ENCODE results near the gene PRXL2B.

Gene PRXL2B

GRCh38 chr1:2587071-2587859, 688 bp downstream of the PRXL2B start:
- DNase-seq = no peak

GRCh38 chr1:2587860-2588571, 1.4 kb downstream of the PRXL2B start:
- no peak for DNase-seq

- no peak for DNase-seq
Measured at GRCh38 chr1:2588661-2589430, 2.3 kb downstream of the PRXL2B start.

- DNase-seq = no peak
Measured at GRCh38 chr1:2589431-2590232, 3.1 kb downstream of the PRXL2B start.

GRCh38 chr1:2590233-2591141, 3.9 kb downstream of the PRXL2B start:
- DNase-seq = no peak

- no peak for DNase-seq
Measured at GRCh38 chr1:2591233-2591580, 4.6 kb downstream of the PRXL2B start.

- DNase-seq = no peak
Measured at GRCh38 chr1:2591581-2592261, 5.1 kb downstream of the PRXL2B start.

- no peak for DNase-seq
Measured at GRCh38 chr1:2592672-2593071, 6.1 kb downstream of the PRXL2B start.

GRCh38 chr1:2593251-2593878, 6.8 kb downstream of the PRXL2B start:
- DNase-seq = no peak

GRCh38 chr1:2594001-2594640, 7.5 kb downstream of the PRXL2B start:
- DNase-seq = no peak

- no peak for DNase-seq
Measured at GRCh38 chr1:2594641-2595131, 8.1 kb downstream of the PRXL2B start.

GRCh38 chr1:2595261-2595811, 8.8 kb downstream of the PRXL2B start:
- DNase-seq = no peak

GRCh38 chr1:2595812-2596529, 9.4 kb downstream of the PRXL2B start:
- DNase-seq = no peak

GRCh38 chr1:2596530-2597333, 10.2 kb downstream of the PRXL2B start:
- DNase-seq = no peak

GRCh38 chr1:2597441-2598328, 11.1 kb downstream of the PRXL2B start:
- DNase-seq = no peak

- no peak for DNase-seq
Measured at GRCh38 chr1:2598329-2598931, 11.9 kb downstream of the PRXL2B start.

All from stimulated activated CD4-positive, alpha-beta T cell treated with anti-CD3 and anti-CD28 coated beads, Interleukin-4, amount 100 ng/mL, for 4 hours (primary cell).